SU-DHL-6 (cell line): ENCODE measurements around the gene IRAK1.

Source experiments
- CTCF ChIP-seq: fragments of 200-600 bp; sonication (generic); IDR thresholded peaks from one replicate; pipeline ENCODE4 v1.5.1; 2017; ENCODE audit warnings: antibody characterized with exemption, mild to moderate bottlenecking, low read length, moderate library complexity; ENCODE audit not compliant: insufficient read depth, poor library complexity, severe bottlenecking
- EZH2phosphoT487 ChIP-seq: fragments of 200-600 bp; sonication (generic), shearing (Covaris generic); conservative IDR thresholded peaks from 2 replicates; pipeline ENCODE4 v1.6.1; 2018; ENCODE audit warnings: mild to moderate bottlenecking, antibody characterized with exemption, low read length, moderate library complexity, mixed read lengths

- TF ChIP-seq CTCF = no peak
- TF ChIP-seq EZH2phosphoT487 = no peak
Observed at GRCh38 chrX:154059729-154060245, 40.1 kb upstream of the IRAK1 start.
